GM18502 (cell line): ENCODE results near the gene WDR82.
A peak's percentile ranks its signal among the peaks of the same experiment; 100 is the strongest.
"Not testable (repeated sequence)": the region's sequence is repeated elsewhere in the genome, so short reads cannot be mapped to it uniquely, and the experiment has no call there.

Experiments used
- ATAC-seq: cut with Tn5 transposase; IDR thresholded peaks from one replicate; pipeline ENCODE4 v1.9.1; 2021; ENCODE audit warnings: mild to moderate bottlenecking; ENCODE audit not compliant: unreplicated experiment, poor library complexity

Gene WDR82

DNA sequence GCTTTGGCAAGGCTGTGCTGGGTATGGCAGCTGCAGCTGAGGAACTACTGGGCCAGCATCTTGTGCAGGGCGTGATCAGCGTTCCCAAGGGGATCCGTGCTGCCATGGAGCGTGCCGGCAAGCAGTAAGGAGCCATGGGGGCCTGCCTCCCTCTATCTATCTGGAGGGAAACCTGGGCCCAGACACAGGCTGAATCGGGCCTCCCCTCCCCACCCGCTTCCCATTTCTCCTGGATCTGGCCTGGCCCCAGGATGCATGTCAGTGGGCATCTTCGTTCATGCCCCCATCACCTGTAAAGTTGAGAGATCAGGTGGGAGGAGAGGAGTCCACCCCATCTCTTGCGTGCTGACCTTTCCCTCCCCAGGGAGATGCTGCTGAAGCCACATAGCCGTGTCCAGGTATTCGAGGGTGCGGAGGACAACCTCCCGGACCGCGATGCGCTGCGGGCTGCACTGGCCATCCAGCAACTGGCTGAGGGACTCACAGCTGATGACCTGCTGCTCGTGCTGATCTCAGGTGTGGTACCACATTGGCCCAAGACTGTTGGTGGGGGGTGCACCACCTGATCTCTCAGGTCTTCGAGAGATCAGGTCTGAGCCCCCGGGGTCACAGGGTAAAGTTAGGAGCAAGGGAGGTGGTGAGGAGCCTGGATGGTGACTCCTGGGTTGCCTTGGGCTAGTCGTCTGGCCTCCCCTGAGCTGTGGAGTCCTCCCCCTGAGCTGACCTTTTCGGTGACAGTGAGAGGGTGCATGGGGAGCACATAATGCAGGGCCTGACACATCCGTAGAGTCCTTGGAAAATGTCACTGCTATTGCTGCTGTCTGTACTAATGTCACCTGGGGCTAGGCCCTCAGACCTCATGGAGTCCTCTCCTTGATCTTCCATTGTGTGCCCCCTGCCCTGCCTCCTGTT lies 12.4 kb upstream of the WDR82 start:
- no peak for ATAC-seq

DNA sequence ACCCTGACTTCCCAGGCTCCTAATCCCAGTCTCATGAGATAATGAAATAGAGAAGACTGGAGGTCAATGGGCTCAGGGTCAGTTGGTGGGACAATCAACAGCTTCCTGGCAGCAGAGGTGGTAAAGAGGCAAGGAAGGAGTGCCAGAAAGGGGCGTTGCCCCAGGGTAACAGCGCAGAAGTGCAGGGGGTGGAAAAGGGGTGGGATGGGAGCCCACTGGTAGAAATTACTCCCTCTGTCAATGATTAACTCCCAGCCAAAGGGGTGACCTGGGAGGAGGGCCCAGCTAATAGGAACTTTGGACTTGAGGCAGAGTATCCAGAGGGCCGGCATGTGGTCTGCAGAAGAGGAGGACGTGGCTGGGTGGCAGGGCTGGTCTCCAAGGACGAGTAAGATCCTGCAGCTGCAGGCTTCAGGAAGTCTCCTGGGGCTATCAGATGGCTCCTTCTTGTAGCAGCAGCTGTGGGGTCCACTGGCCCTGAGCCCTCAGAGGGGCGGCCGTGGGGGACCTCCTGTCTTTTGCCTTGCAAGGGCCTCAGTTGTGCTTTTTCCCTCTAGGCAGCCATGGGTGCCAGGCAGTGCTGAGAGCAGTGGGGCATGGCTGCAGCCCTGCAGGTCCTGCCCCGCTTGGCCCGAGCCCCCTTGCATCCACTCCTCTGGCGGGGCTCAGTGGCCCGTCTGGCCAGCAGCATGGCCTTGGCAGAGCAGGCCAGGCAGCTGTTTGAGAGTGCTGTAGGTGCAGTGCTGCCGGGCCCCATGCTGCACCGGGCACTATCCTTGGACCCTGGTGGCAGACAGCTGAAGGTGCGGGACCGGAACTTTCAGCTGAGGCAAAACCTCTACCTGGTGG lies 11.5 kb upstream of the WDR82 start:
- ATAC-seq: no peak

DNA sequence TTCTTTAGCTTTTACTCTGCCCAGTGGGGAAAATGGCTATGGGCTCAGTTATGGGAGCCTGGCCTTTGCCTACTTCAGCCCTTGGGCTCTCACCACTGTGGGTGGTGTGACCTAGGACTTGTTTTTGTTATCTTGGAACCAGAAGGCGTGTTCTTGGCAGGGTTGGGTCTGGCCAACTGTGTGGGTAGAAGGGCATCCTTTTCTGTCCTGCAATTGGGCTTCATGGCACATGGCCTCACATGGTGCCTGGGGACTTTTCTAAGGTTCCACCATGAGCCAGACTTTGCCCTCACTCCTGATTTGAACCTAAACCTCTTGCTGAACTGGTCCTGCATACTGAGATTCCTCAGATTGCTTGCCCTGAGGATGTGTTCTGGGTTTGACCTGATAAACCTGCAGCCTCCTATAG lies 10.9 kb upstream of the WDR82 start:
- ATAC-seq: no peak

DNA sequence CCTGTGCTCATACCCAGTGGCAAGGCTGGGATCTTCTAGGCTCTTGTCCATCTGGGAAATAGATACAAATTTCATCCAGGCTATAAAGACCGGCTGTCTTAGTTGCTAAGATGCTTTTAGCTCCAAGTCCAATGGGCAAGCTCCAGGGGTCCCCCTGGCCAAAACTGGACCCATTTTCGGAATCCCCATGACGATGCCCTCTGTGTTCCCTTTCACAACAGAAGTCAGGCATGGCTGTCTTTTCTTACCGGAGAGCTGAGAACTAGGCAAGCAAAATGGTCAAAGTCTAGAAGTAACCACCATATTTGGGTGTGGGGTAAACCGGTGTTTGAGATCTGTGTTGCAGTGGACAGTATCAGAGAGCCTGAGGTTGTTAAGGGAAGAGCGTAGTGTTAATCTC lies 10.2 kb upstream of the WDR82 start:
- no peak for ATAC-seq

DNA sequence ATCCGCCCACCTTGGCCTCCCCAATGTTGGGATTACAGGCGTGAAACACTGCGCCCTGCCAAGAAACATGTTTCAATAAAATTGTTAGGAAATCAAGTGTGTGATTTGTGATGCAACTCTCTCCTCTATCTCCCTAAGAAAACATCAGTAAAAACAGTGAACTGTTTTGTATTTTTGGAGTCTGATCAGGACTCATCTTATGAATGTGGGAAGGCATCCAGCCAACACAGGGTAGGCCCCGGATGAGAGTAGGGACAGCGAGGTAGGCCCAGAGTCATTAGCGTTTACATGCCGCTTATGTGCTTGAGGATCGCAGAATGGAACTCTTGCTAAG lies 8.3 kb upstream of the WDR82 start:
- ATAC-seq: no peak

DNA sequence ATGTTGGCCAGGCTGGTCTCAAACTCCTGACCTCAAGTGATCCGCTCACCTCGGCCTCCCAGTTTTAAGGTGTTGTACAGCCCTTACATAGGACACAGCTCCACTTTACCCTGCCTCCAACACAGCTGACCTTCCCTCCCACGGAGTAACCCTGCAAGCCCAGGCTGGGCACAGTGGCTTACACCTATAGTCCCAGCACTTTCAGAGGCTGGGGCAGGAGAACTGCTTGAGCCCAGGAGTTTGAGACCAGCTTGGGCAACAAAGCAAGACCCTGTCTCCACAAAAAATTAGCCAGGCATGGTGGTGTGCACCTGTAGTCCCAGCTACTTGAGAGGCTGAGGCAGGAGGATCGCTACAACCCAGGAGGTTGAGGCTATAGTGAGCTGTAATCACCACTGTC lies 5.6 kb upstream of the WDR82 start:
- not testable (repeated sequence) for ATAC-seq

DNA sequence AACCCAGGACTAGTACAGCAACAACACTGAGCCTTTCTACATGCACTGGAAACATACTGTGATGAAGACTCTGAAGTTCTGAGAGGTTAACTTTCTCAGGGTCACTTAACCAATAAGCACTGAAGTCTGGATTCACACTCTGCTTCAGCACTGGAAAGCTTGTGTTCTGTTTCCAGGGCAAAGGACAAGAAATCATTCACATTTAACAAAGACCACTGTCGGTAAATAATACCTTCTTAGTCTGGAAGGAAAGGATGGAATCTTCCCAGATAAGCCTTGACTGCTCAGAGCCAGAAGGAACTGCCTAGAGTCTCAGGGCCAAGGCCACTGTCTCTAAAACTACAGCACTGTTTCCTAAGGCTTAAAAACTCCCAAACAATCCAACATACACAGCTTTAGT lies 4.9 kb upstream of the WDR82 start:
- no peak for ATAC-seq

DNA sequence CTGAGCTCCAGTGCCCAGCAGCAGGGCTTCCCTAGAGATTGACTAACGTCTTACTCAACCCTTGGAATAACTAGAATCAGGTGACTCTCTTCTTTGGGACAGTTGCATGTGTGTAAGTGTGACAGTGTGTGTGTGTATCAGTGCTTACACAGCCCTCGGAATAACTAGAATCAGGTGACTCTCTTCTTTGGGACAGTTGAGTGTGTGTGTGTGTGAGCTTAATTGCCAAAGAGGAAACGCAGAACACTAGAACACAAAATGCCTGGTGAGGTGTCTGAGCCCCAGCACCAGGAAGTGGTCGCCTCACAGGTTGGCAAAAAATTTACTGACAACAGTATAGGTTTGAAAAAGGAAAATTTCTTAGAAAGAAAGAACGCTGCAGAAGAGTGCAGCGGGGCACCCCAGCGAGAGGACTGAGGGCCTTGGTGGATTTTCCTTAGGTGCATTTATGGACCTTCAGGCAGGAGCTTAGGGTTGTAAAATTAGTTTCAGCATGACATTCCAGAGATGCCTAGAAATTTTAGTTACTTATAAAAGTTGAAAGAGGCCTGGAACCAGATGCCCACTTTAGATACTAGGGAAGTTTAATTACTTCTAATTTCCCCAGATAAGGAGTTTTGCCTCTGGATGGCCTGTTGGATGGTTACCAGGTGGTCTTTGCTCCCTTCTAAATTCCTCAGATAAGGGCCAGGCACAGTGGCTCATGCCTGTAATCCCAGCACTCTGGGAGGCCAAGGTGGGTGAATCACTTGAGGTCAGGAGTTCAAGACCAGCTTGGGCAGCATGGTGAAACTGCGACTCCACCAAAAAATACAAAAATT lies 3.7 kb upstream of the WDR82 start:
- ATAC-seq: no peak

DNA sequence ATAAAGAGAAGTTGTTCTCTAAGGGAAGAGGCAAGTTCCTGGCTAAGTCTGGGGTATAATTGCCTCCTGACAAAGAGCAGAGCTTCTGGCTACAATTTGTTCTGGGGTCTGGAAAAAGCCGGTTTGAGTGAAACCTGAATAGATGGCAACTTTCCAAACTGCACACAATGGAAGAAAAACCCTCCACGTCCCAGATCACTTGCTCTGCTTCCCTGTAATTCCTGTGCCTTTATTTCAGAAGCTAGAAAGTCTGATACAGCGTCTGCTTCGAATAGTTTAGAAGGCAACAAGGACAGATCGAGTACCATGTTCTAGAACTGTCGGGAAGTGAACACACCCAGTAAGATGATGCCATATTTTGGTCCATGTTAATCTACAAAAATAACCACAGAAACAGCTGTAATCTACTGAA lies 1.6 kb upstream of the WDR82 start:
- ATAC-seq: no peak

DNA sequence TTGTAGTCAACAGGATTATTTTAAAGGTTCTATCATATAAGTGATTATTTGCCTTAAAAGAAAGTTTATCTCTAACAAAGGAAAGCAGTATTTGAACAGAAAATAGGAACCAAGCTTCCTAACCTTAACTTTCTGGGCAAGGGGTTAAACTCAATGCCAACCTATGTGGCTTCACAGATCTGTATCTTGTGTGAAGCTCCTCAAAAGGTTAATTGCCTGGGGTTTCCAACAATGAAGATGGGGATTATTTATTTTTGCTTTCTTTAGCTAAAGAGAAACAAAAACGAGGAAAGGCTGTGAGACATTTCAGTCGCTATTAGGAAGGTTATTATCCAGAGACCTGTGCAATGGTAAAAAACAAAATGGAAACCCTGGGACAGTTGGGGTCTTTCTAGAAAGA lies 1.1 kb upstream of the WDR82 start:
- ATAC-seq: no peak

DNA sequence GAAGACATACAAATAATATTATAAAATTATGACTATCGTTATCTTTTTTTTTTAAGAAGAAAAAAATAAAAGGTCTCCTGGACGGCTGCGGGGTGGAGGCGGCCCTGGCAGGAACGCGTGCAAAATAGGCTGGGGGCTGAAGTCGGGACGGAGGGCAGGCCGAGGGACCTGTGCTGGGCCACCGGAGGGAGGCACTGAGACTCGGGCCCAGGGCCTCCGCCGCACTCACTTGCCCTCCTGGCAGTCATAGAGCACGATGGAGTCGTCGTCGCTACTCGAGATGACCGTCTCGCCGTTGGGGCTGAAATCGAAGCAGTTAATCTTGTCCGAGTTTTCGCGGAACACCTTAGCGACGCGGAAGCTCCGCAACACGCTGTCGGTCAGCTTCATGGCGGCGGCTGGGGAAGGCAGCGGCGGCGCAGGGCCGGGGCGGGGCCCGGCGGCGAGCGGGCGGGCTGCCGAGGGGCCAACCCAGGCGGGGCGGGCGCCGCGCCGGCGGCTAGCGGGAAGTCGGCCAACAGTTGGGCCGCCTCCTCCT lies 408 bp downstream of the WDR82 start:
- ATAC-seq: peak; percentile 62

DNA sequence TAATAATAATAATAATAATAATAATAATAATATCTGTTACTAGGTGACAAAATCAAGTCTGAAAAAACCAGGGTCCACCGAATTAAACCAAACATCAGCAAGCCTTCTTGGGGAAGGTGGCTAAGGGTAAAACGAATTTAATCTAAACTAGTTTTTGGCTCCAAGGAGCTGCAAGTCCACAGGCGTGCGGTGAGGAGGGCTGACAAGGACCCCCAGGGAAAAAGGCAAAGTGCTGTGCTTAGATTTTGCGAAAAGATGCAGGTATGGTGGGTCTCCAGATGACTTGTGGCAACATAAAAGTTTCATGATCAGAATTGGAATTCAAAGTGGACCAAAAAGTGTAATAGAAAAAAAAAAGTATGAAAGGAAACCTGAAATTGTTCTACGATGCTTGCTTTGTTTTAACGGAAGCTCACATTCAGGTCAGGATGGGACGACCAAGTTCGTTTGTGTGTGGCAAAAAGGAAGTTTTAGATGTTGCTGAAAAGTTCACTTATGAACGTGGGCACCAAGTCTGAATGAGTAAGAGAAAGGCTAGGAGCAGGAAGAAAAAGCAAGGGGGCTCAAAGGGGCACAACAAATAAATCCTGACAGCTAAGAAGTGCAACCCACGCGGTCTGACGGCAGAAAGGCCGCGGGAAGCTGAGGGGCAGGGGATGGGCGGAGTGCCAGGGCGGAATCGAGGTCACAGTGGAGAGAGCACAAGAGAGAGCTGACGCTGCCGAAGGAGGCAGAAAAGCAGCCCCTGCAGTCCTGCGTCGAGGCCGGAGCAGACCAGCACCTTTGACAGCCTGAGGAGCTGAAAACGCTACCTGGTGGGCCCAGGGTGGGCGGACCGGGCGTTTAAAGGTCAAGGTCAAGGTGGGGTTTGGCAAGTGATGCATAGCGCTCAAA lies 1.1 kb downstream of the WDR82 start:
- ATAC-seq: no peak

DNA sequence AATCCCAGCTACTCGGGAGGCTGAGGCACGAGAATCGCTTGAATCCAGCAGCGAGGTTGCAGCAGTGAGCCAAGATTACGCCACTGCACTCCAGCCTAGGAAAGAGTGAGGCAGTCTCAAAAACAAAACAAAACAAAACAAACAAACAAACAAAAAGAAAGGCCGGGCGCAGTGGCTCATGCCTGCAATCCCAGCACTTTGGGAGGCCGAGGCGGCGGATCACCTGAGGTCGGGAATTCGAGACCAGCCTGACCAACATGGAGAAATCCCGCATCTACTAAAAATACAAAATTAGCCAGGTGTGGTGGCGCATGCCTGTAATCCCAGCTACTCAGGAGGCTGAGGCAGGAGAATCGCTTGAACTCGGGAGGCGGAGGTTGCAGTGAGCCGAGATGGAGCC lies 3.7 kb downstream of the WDR82 start:
- ATAC-seq: not testable (repeated sequence)

DNA sequence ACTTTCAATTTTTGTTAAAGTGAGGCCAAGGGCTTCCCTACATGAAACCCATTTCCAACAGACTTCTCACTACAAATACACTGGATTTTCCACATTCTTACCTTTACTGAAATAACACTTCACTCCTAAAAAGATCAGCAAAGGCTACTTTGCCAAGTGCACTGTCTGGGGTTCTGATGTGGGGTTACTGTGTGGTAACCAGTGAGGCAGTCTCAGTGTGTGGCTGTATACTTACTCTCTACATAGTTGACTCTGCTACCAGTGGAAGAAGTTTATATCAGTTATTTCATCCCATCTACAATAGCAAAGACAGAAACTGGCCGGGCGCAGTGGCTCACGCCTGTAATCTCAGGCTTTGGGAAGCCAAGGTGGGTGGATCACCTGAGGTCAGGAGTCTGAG lies 5.6 kb downstream of the WDR82 start:
- no peak for ATAC-seq

DNA sequence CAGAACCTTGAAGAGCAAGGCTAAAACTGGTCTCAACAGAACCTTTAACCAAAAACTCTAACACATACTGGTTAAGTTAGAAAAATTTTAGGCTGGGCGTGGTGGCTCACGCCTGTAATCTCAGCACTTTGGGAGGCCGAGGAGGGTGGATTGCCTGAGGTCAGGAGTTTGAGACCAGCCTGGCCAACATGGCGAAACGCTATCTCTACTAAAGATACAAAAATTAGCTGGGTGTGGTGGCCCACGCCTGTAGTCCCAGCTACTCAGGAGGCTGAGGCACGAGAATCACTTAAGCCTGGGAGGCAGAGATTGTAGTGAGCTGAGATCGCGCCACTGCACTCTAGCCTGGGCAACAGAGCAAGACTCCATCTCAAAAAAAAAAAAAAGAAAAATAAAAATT lies 6.3 kb downstream of the WDR82 start:
- ATAC-seq: not testable (repeated sequence)

DNA sequence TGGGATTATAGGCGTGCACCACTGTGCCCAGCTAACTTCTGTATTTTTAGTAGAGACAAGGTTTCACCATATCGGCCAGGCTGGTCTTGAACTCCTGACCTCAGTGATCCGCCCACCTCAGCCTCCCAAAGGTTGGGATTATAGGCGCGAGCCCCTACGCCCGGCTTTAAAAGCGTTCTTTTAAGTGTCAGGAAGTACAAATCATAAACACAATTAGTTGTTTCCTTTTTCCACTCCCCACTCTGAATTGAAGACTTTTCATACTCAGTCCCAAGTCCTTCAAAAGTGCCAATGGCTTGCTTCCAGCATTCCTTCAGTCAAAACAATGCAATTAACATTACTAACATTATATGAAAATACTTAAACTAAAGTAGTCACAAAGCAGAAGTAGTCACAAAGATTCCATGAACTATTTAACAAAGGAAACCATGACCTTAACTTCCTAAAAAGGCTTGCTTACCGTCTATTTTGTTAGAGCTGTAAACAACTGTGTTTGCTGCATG lies 8.1 kb downstream of the WDR82 start:
- ATAC-seq: no peak

DNA sequence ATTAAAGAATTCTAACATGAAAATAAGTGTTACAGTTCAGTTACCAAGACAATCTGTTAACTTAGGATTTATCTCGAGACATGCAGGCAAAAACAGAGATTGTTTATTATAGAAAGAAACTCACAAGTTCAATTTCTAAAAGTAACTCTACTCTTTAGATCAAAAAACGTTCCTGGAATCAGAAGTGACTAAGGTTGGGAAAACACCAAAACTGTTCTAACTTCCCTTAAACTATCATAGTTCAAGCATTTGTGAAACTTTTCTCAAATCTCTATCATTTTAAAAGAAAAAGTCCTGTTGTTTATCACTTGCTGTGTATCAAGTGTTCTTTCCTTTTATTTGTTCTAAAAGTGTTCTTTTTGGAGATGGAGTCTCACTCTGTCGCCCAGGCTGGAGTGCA lies 8.7 kb downstream of the WDR82 start:
- ATAC-seq: no peak

DNA sequence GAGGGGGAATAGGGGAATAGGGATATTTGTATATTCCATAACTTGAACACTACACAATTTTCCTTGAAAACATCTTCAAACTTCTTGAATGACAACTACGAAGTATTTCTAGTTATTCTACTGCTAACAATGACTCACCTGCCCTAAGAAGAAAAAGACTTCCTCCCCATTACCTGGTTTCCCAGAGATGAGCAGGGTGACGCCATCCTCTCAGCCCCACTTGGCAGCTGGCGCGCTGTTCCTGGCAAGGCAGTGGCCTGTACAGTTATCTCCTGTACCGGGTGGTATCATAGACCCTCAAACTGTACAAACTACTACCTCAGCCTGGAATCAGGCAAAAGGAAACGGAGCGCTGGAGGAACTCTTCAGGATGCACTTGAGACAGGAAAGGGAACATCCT lies 10.4 kb downstream of the WDR82 start:
- ATAC-seq: no peak

DNA sequence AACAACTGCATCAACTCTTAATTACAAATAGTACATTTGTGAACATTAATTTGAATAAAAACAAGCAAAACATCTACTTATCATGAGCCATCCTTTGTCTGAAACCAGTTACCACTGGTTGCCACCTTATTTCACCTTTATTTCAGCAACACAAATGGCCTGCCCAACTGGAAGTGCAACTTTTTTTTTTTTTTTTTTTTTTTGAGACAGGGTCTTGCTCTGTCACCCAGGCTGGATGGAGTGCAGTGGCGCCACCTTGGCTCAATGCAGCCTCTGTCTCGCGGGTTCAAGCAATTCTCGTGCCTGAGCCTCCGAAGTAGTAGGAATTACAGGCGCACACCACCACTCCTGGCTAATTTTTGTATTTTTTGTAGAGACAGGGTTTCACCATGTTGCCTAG lies 13.1 kb downstream of the WDR82 start:
- ATAC-seq: no peak
